Measurements from ENCODE around the gene WEE2.

GRCh38 chr7:141699860-141700259 is 8.3 kb upstream of the WEE2 start:
- TF ChIP-seq POLR2AphosphoS5 (IDR thresholded peaks at IDR 0.05): no peak
- TF ChIP-seq CTCF (IDR thresholded peaks at IDR 0.05): no peak
- no peak for TF ChIP-seq POLR2A (IDR thresholded peaks at IDR 0.05)
- TF ChIP-seq EP300 (IDR thresholded peaks at IDR 0.05): no peak

Data from suprapubic skin (tissue), 4 donors.